KMS-11 (cell line): ENCODE measurements around the gene RALGAPA1.

Source experiments
- H2AFZ ChIP-seq: fragments of 200-600 bp; sonication (generic); 2 replicates; pipeline ENCODE4 v1.6.1; 2016; ENCODE audit warnings: antibody characterized with exemption, mixed run types, low read depth
- H3K27ac ChIP-seq: fragments of 200-600 bp; sonication (generic); 2 replicates; pipeline ENCODE4 v1.6.1; 2016; ENCODE audit warnings: mild to moderate bottlenecking, mixed run types
- H3K27me3 ChIP-seq: fragments of 200-600 bp; sonication (generic); 2 replicates; pipeline ENCODE4 v1.6.1; 2017; ENCODE audit warnings: mild to moderate bottlenecking, low read depth, mixed run types, moderate library complexity; ENCODE audit not compliant: insufficient read depth
- H3K36me3 ChIP-seq: fragments of 200-600 bp; sonication (generic); 2 replicates; pipeline ENCODE4 v1.6.1; 2017; ENCODE audit warnings: mild to moderate bottlenecking, mixed run types; ENCODE audit not compliant: insufficient read depth
- H3K4me1 ChIP-seq: fragments of 200-600 bp; sonication (generic); 2 replicates; pipeline ENCODE4 v1.6.1; 2016; ENCODE audit warnings: mild to moderate bottlenecking, low read depth, mixed run types; ENCODE audit not compliant: poor library complexity, severe bottlenecking
- H3K4me2 ChIP-seq: fragments of 200-600 bp; sonication (generic); 2 replicates; pipeline ENCODE4 v1.7.0; 2016; ENCODE audit warnings: mild to moderate bottlenecking, mixed run types
- H3K4me3 ChIP-seq: fragments of 200-600 bp; sonication (generic); IDR thresholded peaks from 2 replicates; pipeline ENCODE4 v1.6.1; 2017; ENCODE audit warnings: low read depth, low read length, mixed read lengths; ENCODE audit not compliant: insufficient read depth
- H3K79me2 ChIP-seq: fragments of 200-600 bp; sonication (generic); 2 replicates; pipeline ENCODE4 v1.6.1; 2016; ENCODE audit warnings: low read depth, mixed run types; ENCODE audit not compliant: insufficient read depth
- H3K9ac ChIP-seq: fragments of 200-600 bp; sonication (generic); 2 replicates; pipeline ENCODE4 v1.6.1; 2016; ENCODE audit warnings: mild to moderate bottlenecking, mixed run types
- H4K20me1 ChIP-seq: fragments of 200-600 bp; sonication (generic); 2 replicates; pipeline ENCODE4 v1.6.1; 2016; ENCODE audit warnings: mild to moderate bottlenecking, mixed run types; ENCODE audit not compliant: insufficient read depth
- TF ChIP-seq, protein P1 (sequence below): fragments of 200-600 bp; sonication (generic); conservative IDR thresholded peaks from 2 replicates; pipeline ENCODE4 v1.6.1; 2017; ENCODE audit warnings: low read depth, mild to moderate bottlenecking, antibody characterized with exemption, low read length, moderate library complexity, mixed read lengths

Gene RALGAPA1

DNA sequence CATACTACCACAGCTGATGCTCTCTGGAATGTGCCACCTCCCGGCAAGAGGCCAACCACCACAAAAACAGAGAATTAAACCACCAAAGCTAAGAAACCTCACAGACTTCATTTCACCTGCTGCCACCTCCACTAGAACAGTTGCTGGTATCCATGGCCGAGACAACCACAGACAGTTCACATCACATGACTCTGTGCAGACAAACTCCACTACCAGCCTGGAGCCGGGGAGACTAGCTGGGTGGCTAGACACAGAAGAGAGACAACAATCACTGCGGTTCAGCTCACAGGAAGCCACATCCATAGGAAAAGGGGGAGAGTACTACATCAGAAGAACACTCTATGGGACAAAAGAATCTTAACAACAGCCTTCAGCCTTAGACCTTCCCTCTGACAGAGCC, 78.2 kb downstream of the RALGAPA1 start:
- TF ChIP-seq, protein P1, sequence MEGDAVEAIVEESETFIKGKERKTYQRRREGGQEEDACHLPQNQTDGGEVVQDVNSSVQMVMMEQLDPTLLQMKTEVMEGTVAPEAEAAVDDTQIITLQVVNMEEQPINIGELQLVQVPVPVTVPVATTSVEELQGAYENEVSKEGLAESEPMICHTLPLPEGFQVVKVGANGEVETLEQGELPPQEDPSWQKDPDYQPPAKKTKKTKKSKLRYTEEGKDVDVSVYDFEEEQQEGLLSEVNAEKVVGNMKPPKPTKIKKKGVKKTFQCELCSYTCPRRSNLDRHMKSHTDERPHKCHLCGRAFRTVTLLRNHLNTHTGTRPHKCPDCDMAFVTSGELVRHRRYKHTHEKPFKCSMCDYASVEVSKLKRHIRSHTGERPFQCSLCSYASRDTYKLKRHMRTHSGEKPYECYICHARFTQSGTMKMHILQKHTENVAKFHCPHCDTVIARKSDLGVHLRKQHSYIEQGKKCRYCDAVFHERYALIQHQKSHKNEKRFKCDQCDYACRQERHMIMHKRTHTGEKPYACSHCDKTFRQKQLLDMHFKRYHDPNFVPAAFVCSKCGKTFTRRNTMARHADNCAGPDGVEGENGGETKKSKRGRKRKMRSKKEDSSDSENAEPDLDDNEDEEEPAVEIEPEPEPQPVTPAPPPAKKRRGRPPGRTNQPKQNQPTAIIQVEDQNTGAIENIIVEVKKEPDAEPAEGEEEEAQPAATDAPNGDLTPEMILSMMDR, result no peak
- Histone ChIP-seq H3K4me2 (no peak overlapping the region), H3K9ac (no peak overlapping the region)

DNA sequence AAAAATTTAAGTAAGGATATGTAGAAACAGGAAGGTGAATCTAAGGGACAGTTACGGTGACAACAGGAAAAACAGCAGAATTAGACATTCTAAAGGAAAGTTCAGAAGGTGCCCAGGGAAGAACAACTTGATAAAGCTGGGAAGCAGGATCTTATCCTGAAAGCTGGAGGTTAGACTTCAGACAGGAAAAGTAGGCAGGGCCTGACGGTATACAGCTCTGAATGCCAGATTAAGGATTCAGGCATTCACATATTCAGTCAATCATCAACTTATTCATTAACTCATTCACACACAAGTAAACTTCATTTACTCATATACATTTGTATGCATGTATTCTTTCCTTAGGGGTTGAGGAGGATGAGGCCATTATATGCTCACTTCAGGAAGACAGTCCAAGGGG, 81.3 kb downstream of the RALGAPA1 start:
- no peaks in the 10 kb centered on the region for H3K79me2 ChIP-seq
- no peak overlapping the region for H3K4me3 ChIP-seq
- H3K36me3 ChIP-seq, result no peaks in the 10 kb centered on the region
- no peak overlapping the region for H3K9ac ChIP-seq
- H3K4me1 ChIP-seq, result no peaks in the 10 kb centered on the region
- TF ChIP-seq, protein P1, result no peak
- no peak overlapping the region for H3K27ac ChIP-seq
- H4K20me1 ChIP-seq, result no peaks in the 10 kb centered on the region
- H3K4me2 ChIP-seq, result no peak overlapping the region
- H2AFZ ChIP-seq, result no peak overlapping the region
- H3K27me3 ChIP-seq, result no peaks in the 10 kb centered on the region

More for the DNA sequence above, 78.2 kb downstream of the RALGAPA1 start:
- no peaks in the 10 kb centered on the region for H3K36me3 ChIP-seq
- H3K4me1 ChIP-seq, result no peaks in the 10 kb centered on the region
- no peak overlapping the region for H3K27ac ChIP-seq
- no peaks in the 10 kb centered on the region for H4K20me1 ChIP-seq
- H3K79me2 ChIP-seq, result no peaks in the 10 kb centered on the region
- H2AFZ ChIP-seq, result no peak overlapping the region
- H3K27me3 ChIP-seq, result no peaks in the 10 kb centered on the region
- no peak overlapping the region for H3K4me3 ChIP-seq

DNA sequence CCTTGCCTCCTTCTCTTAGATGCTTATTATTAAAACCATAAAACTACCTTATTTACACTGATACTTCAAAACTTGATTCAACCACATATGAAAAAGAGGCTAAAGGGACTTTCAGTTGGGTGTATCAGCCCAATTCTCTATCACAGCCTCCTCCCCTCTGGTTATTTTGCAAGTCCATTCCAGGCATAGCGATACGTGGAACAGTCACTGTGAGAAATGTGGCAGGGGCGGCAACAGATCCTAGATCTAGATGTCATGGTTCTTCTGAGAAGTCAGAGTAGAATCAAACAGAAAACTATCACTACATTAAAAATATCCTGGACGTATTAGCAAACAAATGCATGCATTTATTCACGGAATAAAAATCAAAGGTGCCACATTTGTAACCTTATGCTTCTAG, 83.2 kb downstream of the RALGAPA1 start:
- Histone ChIP-seq H3K79me2 (no peaks in the 10 kb centered on the region), H3K27ac (no peak overlapping the region), H3K9ac (no peak overlapping the region), H3K4me1 (no peaks in the 10 kb centered on the region), H2AFZ (no peak overlapping the region), H3K4me2 (no peak overlapping the region), H4K20me1 (no peaks in the 10 kb centered on the region), H3K4me3 (no peak overlapping the region), H3K27me3 (no peaks in the 10 kb centered on the region), H3K36me3 (no peaks in the 10 kb centered on the region)
- TF ChIP-seq, protein P1, result no peak

DNA sequence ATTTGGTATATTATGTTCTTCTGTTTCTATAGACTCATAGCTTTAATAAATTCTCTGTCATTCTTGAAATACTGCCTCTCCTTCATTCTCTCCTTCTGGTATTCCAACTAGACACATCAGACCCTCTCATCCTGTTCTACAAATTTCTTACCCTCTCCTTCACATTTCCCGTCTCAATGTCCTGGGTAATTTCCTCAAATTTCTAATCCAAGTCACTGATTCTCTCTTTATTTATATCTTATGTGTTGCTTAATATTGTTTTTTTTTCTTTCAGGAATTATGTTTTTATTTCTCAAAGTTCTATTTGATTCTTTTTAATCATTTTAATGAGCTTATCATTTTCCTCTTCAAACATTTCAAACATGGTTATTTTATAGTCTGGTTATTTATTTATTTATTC, 94.0 kb downstream of the RALGAPA1 start:
- Histone ChIP-seq H3K36me3 (no peaks in the 10 kb centered on the region), H3K27me3 (no peaks in the 10 kb centered on the region), H2AFZ (no peak overlapping the region), H3K79me2 (no peaks in the 10 kb centered on the region), H3K9ac (no peak overlapping the region), H3K4me2 (no peak overlapping the region), H3K4me1 (no peaks in the 10 kb centered on the region), H4K20me1 (no peaks in the 10 kb centered on the region), H3K4me3 (no peak overlapping the region), H3K27ac (no peak overlapping the region)
- TF ChIP-seq, protein P1, result no peak
